ENCODE measurements around the gene FCSK. TPM values are rescaled to one million over a fixed set of nuclear protein-coding genes. Genes with fewer than 3 reads are reported as not detected.
A peak's percentile ranks its signal among the peaks of the same experiment; 100 is the strongest.

Gene FCSK
- total and polyA plus RNA-seq, 2 of the 13 experiments (the other 11 are each of a cell fraction or from before 2014, with no cell fraction given): 9.1 to 19.2 TPM

DNA sequence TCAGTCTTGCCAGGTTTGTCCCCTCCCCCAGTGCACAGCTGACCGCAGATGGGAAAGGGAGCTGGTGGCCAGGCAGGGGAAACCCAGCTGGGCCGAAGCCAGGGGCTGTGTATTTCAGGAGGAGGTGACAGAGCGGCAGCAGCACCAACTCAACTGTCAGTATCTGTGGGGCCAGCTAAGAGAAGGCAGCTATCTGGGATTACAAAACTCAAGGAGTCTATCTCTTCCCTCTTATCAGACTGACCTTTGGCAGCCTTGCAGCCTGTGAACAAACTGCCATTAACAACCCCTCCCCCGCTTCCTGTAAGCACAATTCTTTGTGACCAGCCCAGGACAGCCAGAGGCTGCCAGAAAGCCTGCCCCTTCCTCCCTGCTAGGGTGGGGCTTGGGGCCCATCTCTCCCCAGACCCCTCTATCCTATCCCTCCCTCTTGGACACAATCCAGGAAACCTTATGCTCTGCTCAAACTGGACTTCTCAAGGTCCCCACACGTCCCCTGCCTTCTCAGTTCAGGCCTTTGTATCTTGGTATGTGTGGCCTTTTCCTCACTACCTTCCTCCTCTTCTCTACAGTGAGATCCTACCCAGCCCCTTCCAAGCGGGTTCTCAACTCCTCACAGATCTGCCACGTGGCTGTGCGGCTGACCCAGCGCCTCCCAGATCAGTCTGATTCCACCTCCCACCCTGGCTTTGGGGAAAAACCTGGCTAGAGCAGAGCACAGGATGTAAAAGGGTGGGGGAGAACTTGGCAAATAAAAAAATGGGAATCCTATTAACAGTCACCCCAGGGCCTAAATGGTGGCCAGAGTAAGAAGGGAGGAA, 26.0 kb upstream of the FCSK start (continued):
- TF ChIP-seq ZBTB7A (CRISPR knock-in tag; IDR thresholded peaks at IDR 0.05): peak; percentile 90; the same call in 1 of the 2 replicates
- peak; percentile 47 for TF ChIP-seq SRF (IDR thresholded peaks at IDR 0.05; ENCODE audit: low read depth, low read length)
- TF ChIP-seq ZNF703 (CRISPR knock-in tag; IDR thresholded peaks at IDR 0.05; ENCODE audit: borderline replicate concordance): peak; percentile 78; the same call in 1 of the 2 replicates
- TF ChIP-seq ZBTB49 (CRISPR knock-in tag; IDR thresholded peaks at IDR 0.05; ENCODE audit: borderline replicate concordance): no peak
- no peak for TF ChIP-seq BCLAF1 (IDR thresholded peaks at IDR 0.05)
- TF ChIP-seq KDM4B (CRISPR knock-in tag; IDR thresholded peaks at IDR 0.05): peak; percentile 43
- TF ChIP-seq, protein P1, sequence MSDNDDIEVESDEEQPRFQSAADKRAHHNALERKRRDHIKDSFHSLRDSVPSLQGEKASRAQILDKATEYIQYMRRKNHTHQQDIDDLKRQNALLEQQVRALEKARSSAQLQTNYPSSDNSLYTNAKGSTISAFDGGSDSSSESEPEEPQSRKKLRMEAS (IDR thresholded peaks at IDR 0.05): peak; percentile 90
- no peak for TF ChIP-seq HNRNPUL1 (IDR thresholded peaks at IDR 0.05; ENCODE audit: low read depth, low read length)
- TF ChIP-seq ESRRA (CRISPR knock-in tag; IDR thresholded peaks at IDR 0.05; ENCODE audit: low read depth): 0 out of 2 replicates have a peak, but pooled peaks have one; percentile 74
- TF ChIP-seq FOSL1 (CRISPR knock-in tag; IDR thresholded peaks at IDR 0.05; ENCODE audit: borderline replicate concordance): no peak; the same call in 1 of the 2 replicates
- peak; percentile 92 for TF ChIP-seq RARA (CRISPR knock-in tag; IDR thresholded peaks at IDR 0.05)
- TF ChIP-seq HIVEP1 (CRISPR knock-in tag; IDR thresholded peaks at IDR 0.05): peak; percentile 98
- peak; percentile 98 for TF ChIP-seq REPIN1 (CRISPR knock-in tag; IDR thresholded peaks at IDR 0.05; ENCODE audit: borderline replicate concordance, low read depth)
- TF ChIP-seq ZSCAN30 (CRISPR knock-in tag; IDR thresholded peaks at IDR 0.05): peak; percentile 90; the same call in 1 of the 2 replicates
- 0 out of 2 replicates have a peak, but pooled peaks have one; percentile 40 for TF ChIP-seq CAMTA2 (CRISPR knock-in tag; IDR thresholded peaks at IDR 0.05; ENCODE audit: borderline replicate concordance)
- TF ChIP-seq MATR3 (CRISPR knock-in tag; IDR thresholded peaks at IDR 0.05): no peak
- TF ChIP-seq ZNF207 (IDR thresholded peaks at IDR 0.05; ENCODE audit: borderline replicate concordance): no peak
- TF ChIP-seq ZNF33B (CRISPR knock-in tag; IDR thresholded peaks at IDR 0.05): no peak
- TF ChIP-seq NAIF1 (CRISPR knock-in tag; IDR thresholded peaks at IDR 0.05; ENCODE audit: borderline replicate concordance): peak; percentile 76; the same call in 1 of the 2 replicates
- TF ChIP-seq ZBTB44 (CRISPR knock-in tag; IDR thresholded peaks at IDR 0.05): peak; percentile 21; the same call in 1 of the 2 replicates
- TF ChIP-seq ZNF44 (CRISPR knock-in tag; IDR thresholded peaks at IDR 0.05): no peak; the same call in 1 of the 2 replicates
- peak; percentile 50; the same call in 1 of the 2 replicates for TF ChIP-seq RELA (CRISPR knock-in tag; IDR thresholded peaks at IDR 0.05)
- peak; percentile 4; the same call in 1 of the 2 replicates for TF ChIP-seq KDM5B (CRISPR knock-in tag; IDR thresholded peaks at IDR 0.05; ENCODE audit: borderline replicate concordance)

All from HepG2 (cell line).